Lower leg skin (tissue), 4 donors: ENCODE measurements around the gene NTM. TPM values are rescaled to one million over a fixed set of nuclear protein-coding genes. Genes with fewer than 3 reads are reported as not detected.

ENCODE experiments used
- DNase-seq, 2 donors: peaks; one replicate each; pipeline ENCODE4 v3.0.0-alpha.2; 2019; ENCODE audit warnings: low spot score in 2 of 2
- H3K4me3 ChIP-seq: fragments of 200-600 bp; sonication (generic); 2 replicates; pipeline ENCODE4 v1.5.1; 2017; ENCODE audit warnings: mild to moderate bottlenecking, low read depth; ENCODE audit not compliant: poor library complexity, severe bottlenecking
- CTCF ChIP-seq, 3 donors: fragments of 450-650 bp; IDR thresholded peaks; one replicate each; pipeline ENCODE4 v1.5.1; 2016; ENCODE audit warnings: antibody characterized with exemption in 3 of 3, mild to moderate bottlenecking in 3 of 3, moderate library complexity in 2 of 3
- POLR2A ChIP-seq, 2 donors: fragments of 450-650 bp; IDR thresholded peaks; one replicate each; pipeline ENCODE4 v1.6.1; 2016 to 2017; ENCODE audit warnings: antibody characterized with exemption in 2 of 2, mild to moderate bottlenecking in 1 of 2, moderate library complexity in 1 of 2
- WGBS, 2 donors: methylation state at CpG; one replicate each; pipeline ENCODE4 v1.1.5; 2018; 5-methylcytosine and 5-hydroxymethylcytosine counted together
- intact Hi-C: fragments of 100-400 bp; cut with DNase I; formaldehyde crosslinking; loops from one replicate; pipeline ENCODE4 v1.15.0; 2023; ENCODE audit warnings: low total_unique reads
- total RNA-seq, 4 donors: library from RNA; depleted of rRNA; stranded (reverse); fragments of >200 nt; gene quantifications; one replicate each; pipeline ENCODE4 v1.1.0, GENCODE V29; 2016

NTM gene
- total RNA-seq, 4 donors from 2014 or later, result 2.8 to 5.7 (median 4.9) TPM

DNA sequence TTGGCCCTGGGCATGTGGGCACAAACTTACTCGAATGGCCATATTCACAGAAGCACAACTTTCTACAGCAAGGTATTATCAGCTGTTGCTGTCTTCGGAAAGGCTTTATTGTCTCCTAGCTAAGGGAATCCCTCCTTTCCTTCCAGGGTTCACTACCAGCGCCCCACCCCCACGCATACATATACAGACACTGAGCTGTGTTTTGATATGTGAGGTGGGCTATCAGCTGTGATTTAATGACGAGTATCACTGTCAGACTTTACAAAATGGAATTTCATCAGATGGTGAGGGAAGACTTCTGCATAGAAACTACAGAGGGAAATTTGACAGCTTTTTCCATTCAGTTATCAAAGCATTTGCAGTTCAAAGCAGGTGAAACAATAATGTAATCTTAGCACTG lies 730.2 kb downstream of the NTM start:
- intact Hi-C loops, result no loop called here
- H3K4me3 ChIP-seq, result no peak overlapping the region
- TF ChIP-seq POLR2A (IDR thresholded peaks at IDR 0.05) (no peak), CTCF (IDR thresholded peaks at IDR 0.05) (no peak)
- WGBS, 2 donors, result 84 to 88% methylated on average over 5 of the region's 5 CpGs
- DNase-seq, result no peak

GRCh38 chr11:132101881-132102280 lies 731.5 kb downstream of the NTM start:
- TF ChIP-seq CTCF (IDR thresholded peaks at IDR 0.05) (no peak), POLR2A (IDR thresholded peaks at IDR 0.05) (no peak)
- DNase-seq, result no peak
- intact Hi-C loops, result no loop called here
- 76 to 87% methylated on average over 3 of the region's 3 CpGs for WGBS, 2 donors
- no peak overlapping the region for H3K4me3 ChIP-seq

- H3K4me3 ChIP-seq, result no peak overlapping the region
- intact Hi-C loops, result no loop called here
- 89 to 91% methylated on average over 10 of the region's 10 CpGs for WGBS, 2 donors
- no peak for TF ChIP-seq CTCF (IDR thresholded peaks at IDR 0.05)
- no peak for TF ChIP-seq POLR2A (IDR thresholded peaks at IDR 0.05)
- DNase-seq, result no peak
These were observed 732.6 kb downstream of the NTM start for GRCh38 chr11:132103021-132103420.

DNA sequence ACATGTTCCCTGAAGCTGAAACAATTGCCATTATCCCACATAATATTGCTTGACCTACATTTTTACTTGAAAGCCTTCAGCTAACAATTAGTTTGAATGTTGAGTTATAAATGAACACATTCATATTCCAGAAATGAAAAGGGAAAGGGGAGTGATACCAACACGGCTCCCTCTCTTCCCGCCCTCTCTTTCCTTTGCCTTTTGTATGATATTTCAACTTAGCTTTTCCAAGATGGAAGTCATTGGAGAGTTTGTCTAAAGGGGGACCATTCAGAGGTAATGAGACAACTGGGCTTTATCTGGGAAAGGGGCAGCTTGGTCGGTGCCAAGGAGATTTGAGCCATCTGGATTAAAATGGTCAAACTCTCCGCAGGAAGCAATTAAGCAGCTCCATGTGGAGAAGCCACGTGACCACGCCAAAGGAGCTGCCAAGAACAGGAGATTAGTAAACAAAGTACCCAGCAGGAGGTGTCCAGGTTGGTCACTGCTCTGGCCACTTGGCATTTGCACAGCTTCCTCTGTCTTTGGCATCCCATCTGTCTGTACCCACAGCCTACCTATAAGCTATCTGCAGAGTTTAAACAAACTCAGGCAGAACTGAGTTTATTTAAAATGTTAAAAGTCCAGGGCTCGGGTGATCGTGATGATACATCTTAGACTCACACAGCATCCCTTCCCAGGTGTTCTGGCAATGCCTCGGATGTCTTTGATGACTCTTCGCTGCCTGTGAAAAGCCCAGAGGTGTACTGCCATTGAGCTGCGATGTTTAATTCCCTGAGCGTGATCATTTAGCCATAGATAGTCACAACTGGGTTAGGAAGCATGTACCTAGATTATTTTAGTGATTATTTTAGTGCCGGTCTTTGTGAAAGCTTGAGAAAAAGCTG lies 735.9 kb downstream of the NTM start:
- H3K4me3 ChIP-seq, result no peak overlapping the region
- TF ChIP-seq POLR2A (IDR thresholded peaks at IDR 0.05), result no peak
- no peak for TF ChIP-seq CTCF (IDR thresholded peaks at IDR 0.05)
- DNase-seq, result peak in 1 of 2 donors; percentile 25
- intact Hi-C loops, result no loop called here
- 75 to 77% methylated on average over 13 of the region's 13 CpGs for WGBS, 2 donors

- intact Hi-C loops, result no loop called here
- H3K4me3 ChIP-seq, result no peak overlapping the region
- TF ChIP-seq POLR2A (IDR thresholded peaks at IDR 0.05) (no peak), CTCF (IDR thresholded peaks at IDR 0.05) (no peak)
- DNase-seq, result no peak
- WGBS, 2 donors, result 50 to 64% methylated on average over 2 of the region's 2 CpGs
These were observed 740.9 kb downstream of the NTM start for GRCh38 chr11:132111316-132111715.
